Measurements from ENCODE around the gene TFCP2L1. TPM values are rescaled to one million over a fixed set of nuclear protein-coding genes. Genes with fewer than 3 reads are reported as not detected.

Gene TFCP2L1
- total RNA-seq, 1 experiment from 2014 or later = 18.4 TPM

- Mint-ChIP-seq H3K27ac (ENCODE audit: unreplicated experiment) (no peak overlapping the region), H3K27me3 (ENCODE audit: insufficient read depth, unreplicated experiment) (no peaks in the 10 kb centered on the region), H3K36me3 (ENCODE audit: insufficient read depth, unreplicated experiment) (no peaks in the 10 kb centered on the region), H3K4me3 (ENCODE audit: unreplicated experiment) (no peak overlapping the region), H3K9me3 (ENCODE audit: unreplicated experiment) (no peaks in the 10 kb centered on the region), H3K4me1 (ENCODE audit: low read depth, unreplicated experiment) (no peaks in the 10 kb centered on the region)
- Histone ChIP-seq H3K36me3 (ENCODE audit: control insufficient read depth, insufficient read depth, low read length) (no peaks in the 10 kb centered on the region), H3K4me1 (no peaks in the 10 kb centered on the region), H3K4me3 (ENCODE audit: low read depth, low read length) (no peak overlapping the region), H3K27me3 (replicated peaks; ENCODE audit: control insufficient read depth, insufficient read depth, low read length) (no peaks in the 10 kb centered on the region), H3K9me3 (no peaks in the 10 kb centered on the region)
- no peak for DNase-seq
- CTCF ChIA-PET = interaction anchor here (1.6 kb wide), 1 partner anchor 165 kb away, joined by 4 read pairs; no protein-coding TSS in a partner anchor
- intact Hi-C loops (cut with micrococcal nuclease; ENCODE audit: unreplicated experiment) = no loop called here
- no peak for TF ChIP-seq CTCF (IDR thresholded peaks at IDR 0.05; ENCODE audit: insufficient read depth in 1 of 2, low read depth in 1 of 2, low read length in 1 of 2, severe bottlenecking in 1 of 2, unreplicated experiment in 1 of 2)
- POLR2A ChIA-PET = no interaction called here
- no TSS peak for BruUV-seq (replicated peaks)
Observed at GRCh38 chr2:121293450-121294325, 8.7 kb upstream of the TFCP2L1 start.

- DNase-seq = no peak
- intact Hi-C loops (cut with micrococcal nuclease; ENCODE audit: unreplicated experiment) = no loop called here
- ChIA-PET POLR2A (no interaction called here), CTCF (no interaction called here)
- no peaks in the 10 kb centered on the region for H3K36me3 ChIP-seq (ENCODE audit: control insufficient read depth, insufficient read depth, low read length)
- H3K36me3 Mint-ChIP-seq (ENCODE audit: insufficient read depth, unreplicated experiment) = no peaks in the 10 kb centered on the region
- H3K27me3 ChIP-seq (replicated peaks; ENCODE audit: control insufficient read depth, insufficient read depth, low read length) = no peaks in the 10 kb centered on the region
- no peak overlapping the region for H3K4me3 ChIP-seq (ENCODE audit: low read depth, low read length)
- H3K9me3 Mint-ChIP-seq (ENCODE audit: unreplicated experiment) = no peaks in the 10 kb centered on the region
- H3K4me1 ChIP-seq = no peaks in the 10 kb centered on the region
- no TSS peak for BruUV-seq (replicated peaks)
- no peaks in the 10 kb centered on the region for H3K4me1 Mint-ChIP-seq (ENCODE audit: low read depth, unreplicated experiment)
- no peak overlapping the region for H3K27ac Mint-ChIP-seq (ENCODE audit: unreplicated experiment)
- no peaks in the 10 kb centered on the region for H3K9me3 ChIP-seq
- no peak overlapping the region for H3K4me3 Mint-ChIP-seq (ENCODE audit: unreplicated experiment)
- TF ChIP-seq CTCF (IDR thresholded peaks at IDR 0.05; ENCODE audit: insufficient read depth in 1 of 2, low read depth in 1 of 2, low read length in 1 of 2, severe bottlenecking in 1 of 2, unreplicated experiment in 1 of 2) = no peak
- H3K27me3 Mint-ChIP-seq (ENCODE audit: insufficient read depth, unreplicated experiment) = no peaks in the 10 kb centered on the region
Observed at GRCh38 chr2:121291251-121291580, 6.2 kb upstream of the TFCP2L1 start.

GRCh38 chr2:121289271-121289670, 4.3 kb upstream of the TFCP2L1 start:
- Mint-ChIP-seq H3K27me3 (ENCODE audit: insufficient read depth, unreplicated experiment) (no peaks in the 10 kb centered on the region), H3K36me3 (ENCODE audit: insufficient read depth, unreplicated experiment) (no peaks in the 10 kb centered on the region), H3K4me3 (ENCODE audit: unreplicated experiment) (no peak overlapping the region), H3K4me1 (ENCODE audit: low read depth, unreplicated experiment) (no peaks in the 10 kb centered on the region), H3K9me3 (ENCODE audit: unreplicated experiment) (no peaks in the 10 kb centered on the region), H3K27ac (ENCODE audit: unreplicated experiment) (no peak overlapping the region)
- intact Hi-C loops (cut with micrococcal nuclease; ENCODE audit: unreplicated experiment) = no loop called here
- no peak for TF ChIP-seq CTCF (IDR thresholded peaks at IDR 0.05; ENCODE audit: insufficient read depth in 1 of 2, low read depth in 1 of 2, low read length in 1 of 2, severe bottlenecking in 1 of 2, unreplicated experiment in 1 of 2)
- Histone ChIP-seq H3K9me3 (no peaks in the 10 kb centered on the region), H3K27me3 (replicated peaks; ENCODE audit: control insufficient read depth, insufficient read depth, low read length) (no peaks in the 10 kb centered on the region), H3K4me1 (no peaks in the 10 kb centered on the region; the same call in 1 of the 2 replicates), H3K36me3 (ENCODE audit: control insufficient read depth, insufficient read depth, low read length) (no peaks in the 10 kb centered on the region), H3K4me3 (ENCODE audit: low read depth, low read length) (no peak overlapping the region)
- ChIA-PET POLR2A (no interaction called here), CTCF (interaction anchor here (0.6 kb wide), 1 partner anchor 941 kb away, joined by 4 read pairs; no protein-coding TSS in a partner anchor)
- BruUV-seq (replicated peaks) = no TSS peak
- DNase-seq = no peak

All from Caco-2 (cell line).